ENCODE data around the gene DOCK6.
A peak's percentile ranks its signal among the peaks of the same experiment; 100 is the strongest.

DOCK6 gene

DNA sequence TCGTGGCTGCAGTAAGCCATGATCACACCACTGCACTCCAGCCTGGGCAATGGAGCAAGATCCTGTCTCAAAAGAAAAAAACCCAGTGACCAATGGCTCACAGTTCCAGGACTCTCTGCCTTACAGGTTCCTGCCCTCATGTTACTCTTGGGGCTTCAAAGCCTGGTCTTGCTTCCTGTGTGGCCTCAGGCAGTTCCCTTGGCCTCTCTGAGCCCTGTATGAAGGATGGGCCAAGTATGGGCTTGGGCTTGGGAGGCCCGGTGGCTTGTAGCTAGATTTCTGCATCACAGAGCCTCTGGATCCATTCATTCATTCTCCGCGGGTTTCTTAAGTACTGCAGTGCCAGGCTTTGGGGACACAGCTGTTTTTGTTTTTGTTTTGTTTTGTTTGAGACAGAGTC lies 32.9 kb upstream of the DOCK6 start:
- H3K27ac ChIP-seq, result no peak overlapping the region
- no peak for TF ChIP-seq ZFX (IDR thresholded peaks at IDR 0.05; ENCODE audit: borderline replicate concordance)
- TF ChIP-seq, protein P1, sequence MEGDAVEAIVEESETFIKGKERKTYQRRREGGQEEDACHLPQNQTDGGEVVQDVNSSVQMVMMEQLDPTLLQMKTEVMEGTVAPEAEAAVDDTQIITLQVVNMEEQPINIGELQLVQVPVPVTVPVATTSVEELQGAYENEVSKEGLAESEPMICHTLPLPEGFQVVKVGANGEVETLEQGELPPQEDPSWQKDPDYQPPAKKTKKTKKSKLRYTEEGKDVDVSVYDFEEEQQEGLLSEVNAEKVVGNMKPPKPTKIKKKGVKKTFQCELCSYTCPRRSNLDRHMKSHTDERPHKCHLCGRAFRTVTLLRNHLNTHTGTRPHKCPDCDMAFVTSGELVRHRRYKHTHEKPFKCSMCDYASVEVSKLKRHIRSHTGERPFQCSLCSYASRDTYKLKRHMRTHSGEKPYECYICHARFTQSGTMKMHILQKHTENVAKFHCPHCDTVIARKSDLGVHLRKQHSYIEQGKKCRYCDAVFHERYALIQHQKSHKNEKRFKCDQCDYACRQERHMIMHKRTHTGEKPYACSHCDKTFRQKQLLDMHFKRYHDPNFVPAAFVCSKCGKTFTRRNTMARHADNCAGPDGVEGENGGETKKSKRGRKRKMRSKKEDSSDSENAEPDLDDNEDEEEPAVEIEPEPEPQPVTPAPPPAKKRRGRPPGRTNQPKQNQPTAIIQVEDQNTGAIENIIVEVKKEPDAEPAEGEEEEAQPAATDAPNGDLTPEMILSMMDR (IDR thresholded peaks at IDR 0.05), result no peak

DNA sequence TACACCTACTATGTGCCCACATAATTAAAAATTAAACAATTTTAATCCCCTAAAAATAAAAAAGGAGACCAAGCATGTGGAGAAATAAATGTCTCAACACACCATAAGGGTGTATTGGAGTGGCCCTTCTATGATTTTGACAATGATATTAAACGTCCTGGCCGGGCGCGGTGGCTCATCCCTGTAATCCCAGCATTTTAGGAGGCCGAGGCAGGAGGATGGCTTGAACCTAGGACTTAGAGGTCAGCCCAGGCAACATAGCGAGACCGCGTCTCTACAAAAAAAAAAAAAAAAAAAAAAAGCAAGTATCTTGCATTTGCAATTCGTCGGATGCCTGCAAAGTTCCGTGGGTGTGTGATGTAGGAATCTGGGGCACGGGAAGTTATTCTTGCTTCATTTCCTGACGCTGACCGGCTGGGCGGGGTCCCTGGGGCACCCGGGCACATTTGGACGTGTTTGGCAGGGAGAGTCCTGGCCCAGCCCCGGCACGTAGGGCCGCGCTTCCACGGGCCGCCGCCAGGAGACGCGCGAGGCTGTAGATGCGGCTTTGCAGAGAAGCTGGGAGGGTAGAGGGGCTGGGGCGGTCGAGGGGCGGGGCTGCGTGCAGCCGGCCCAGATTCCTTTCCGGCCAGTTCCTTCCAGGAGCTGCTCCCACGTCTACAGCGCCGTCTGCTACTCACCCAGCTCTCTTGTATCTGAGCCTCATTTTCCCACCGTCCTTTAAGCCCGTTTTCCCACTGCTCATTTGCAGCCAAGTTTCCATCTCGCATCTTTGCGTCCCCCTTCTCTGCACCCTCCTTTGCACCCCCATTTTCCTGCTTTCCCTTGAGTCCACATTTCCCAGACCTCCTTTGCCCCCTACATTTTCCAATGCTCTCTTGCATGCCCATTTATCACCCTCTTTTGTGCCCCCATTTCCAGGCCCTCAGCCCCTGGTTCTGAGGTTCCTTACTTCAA lies 31.4 kb upstream of the DOCK6 start:
- no peak overlapping the region for H3K27ac ChIP-seq
- TF ChIP-seq, protein P1 (IDR thresholded peaks at IDR 0.05), result peak; percentile 96
- no peak for TF ChIP-seq ZFX (IDR thresholded peaks at IDR 0.05; ENCODE audit: borderline replicate concordance)

DNA sequence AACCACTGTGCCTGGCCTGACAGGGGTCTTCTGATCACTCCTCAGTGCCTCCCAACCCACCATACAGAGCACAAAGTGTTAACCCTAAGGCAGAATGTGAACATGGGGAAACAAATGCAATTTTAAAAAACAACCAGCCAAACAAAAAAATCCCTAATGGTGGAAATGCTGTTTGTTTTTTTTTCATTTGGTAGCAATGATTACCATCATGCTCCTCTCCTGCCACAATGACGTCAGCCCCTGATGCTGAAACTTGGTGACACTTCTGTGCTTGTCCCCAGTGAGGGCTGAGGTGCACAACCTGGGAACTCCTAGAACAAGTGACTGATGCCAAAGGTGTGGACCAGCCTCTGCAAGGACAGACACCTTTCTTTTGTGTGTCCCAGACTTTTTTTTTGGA lies 29.7 kb upstream of the DOCK6 start:
- no peak overlapping the region for H3K27ac ChIP-seq
- TF ChIP-seq ZFX (IDR thresholded peaks at IDR 0.05; ENCODE audit: borderline replicate concordance), result no peak
- TF ChIP-seq, protein P1 (IDR thresholded peaks at IDR 0.05), result no peak

DNA sequence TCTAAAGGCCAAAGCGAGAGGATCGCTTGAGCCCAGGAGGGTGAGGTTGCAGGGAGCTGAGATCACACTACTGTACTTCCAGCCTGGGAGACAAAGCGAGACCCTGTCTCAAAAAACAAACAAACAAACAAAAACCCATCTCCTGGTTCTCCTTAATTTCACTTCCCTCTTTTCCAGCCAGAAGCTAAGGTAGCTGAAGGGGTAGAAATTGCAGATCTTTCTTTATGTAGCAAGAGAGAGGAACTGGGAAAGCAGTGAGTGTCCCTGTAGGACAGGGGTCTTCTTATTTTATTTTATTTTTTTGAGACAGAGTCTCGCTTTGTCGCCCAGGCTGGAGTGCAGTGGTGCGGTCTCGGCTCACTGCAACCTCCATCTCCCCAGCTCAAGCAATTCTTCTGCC lies 29.1 kb upstream of the DOCK6 start:
- H3K27ac ChIP-seq, result no peak overlapping the region
- TF ChIP-seq ZFX (IDR thresholded peaks at IDR 0.05; ENCODE audit: borderline replicate concordance), result no peak
- TF ChIP-seq, protein P1 (IDR thresholded peaks at IDR 0.05), result no peak

- TF ChIP-seq, protein P1 (IDR thresholded peaks at IDR 0.05), result no peak
- no peak for TF ChIP-seq ZFX (IDR thresholded peaks at IDR 0.05; ENCODE audit: borderline replicate concordance)
- no peak overlapping the region for H3K27ac ChIP-seq
Measured at GRCh38 chr19:11290256-11290655, 27.9 kb upstream of the DOCK6 start.

DNA sequence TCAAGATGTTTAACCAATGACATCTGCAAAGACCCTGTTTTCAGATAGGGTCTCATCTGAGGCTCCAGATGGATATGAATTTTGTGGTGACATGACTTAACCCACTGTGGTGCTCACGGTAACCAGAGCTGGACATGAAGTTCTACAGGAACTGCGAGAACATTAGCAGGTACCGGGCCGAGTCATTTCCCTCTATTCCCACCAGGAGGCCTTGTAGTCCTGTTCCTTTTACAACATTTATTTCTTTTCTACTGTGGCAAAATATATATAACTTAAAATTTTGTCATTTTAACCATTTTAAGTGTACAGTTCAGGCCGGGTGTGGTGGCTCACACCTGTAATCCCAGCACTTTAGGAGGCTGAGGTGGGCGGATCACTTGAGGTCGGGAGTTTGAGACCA lies 26.0 kb upstream of the DOCK6 start:
- TF ChIP-seq, protein P1 (IDR thresholded peaks at IDR 0.05), result peak; percentile 31
- no peak for TF ChIP-seq ZFX (IDR thresholded peaks at IDR 0.05; ENCODE audit: borderline replicate concordance)

GRCh38 chr19:11286312-11286974 lies 24.1 kb upstream of the DOCK6 start:
- TF ChIP-seq ZFX (IDR thresholded peaks at IDR 0.05; ENCODE audit: borderline replicate concordance), result no peak
- TF ChIP-seq, protein P1 (IDR thresholded peaks at IDR 0.05), result no peak
- no peak overlapping the region for H3K27ac ChIP-seq

More for the DNA sequence above, 26.0 kb upstream of the DOCK6 start:
- no peak overlapping the region for H3K27ac ChIP-seq

All from 22Rv1 (cell line).